ENCODE results near the gene AGPAT1.
A peak's percentile ranks its signal among the peaks of the same experiment; 100 is the strongest.
"Not testable (repeated sequence)": the region's sequence is repeated elsewhere in the genome, so short reads cannot be mapped to it uniquely, and the experiment has no call there.

Gene AGPAT1

GRCh38 chr6:32146687-32147086 lies 29.2 kb downstream of the AGPAT1 start:
- DNase-seq, result no peak

GRCh38 chr6:32146287-32146686 lies 29.6 kb downstream of the AGPAT1 start:
- no peak for DNase-seq

- DNase-seq, result not testable (repeated sequence)
Measured at GRCh38 chr6:32144238-32144637, 31.6 kb downstream of the AGPAT1 start.

- no peak for DNase-seq
Measured at GRCh38 chr6:32140420-32141046, 35.4 kb downstream of the AGPAT1 start.

GRCh38 chr6:32139590-32139989 lies 36.3 kb downstream of the AGPAT1 start:
- no peak for DNase-seq

GRCh38 chr6:32137454-32137853 lies 38.4 kb downstream of the AGPAT1 start:
- DNase-seq, result no peak

GRCh38 chr6:32133786-32134185 lies 42.1 kb downstream of the AGPAT1 start:
- DNase-seq, result no peak

- DNase-seq, result no peak
Measured at GRCh38 chr6:32132110-32132509, 43.8 kb downstream of the AGPAT1 start.

GRCh38 chr6:32131439-32131948 lies 44.4 kb downstream of the AGPAT1 start:
- DNase-seq, result no peak

GRCh38 chr6:32129297-32130088 lies 46.4 kb downstream of the AGPAT1 start:
- no peak for DNase-seq

GRCh38 chr6:32128751-32129296 lies 47.1 kb downstream of the AGPAT1 start:
- no peak for DNase-seq

- peak; percentile 96 to 98 for DNase-seq
Measured at GRCh38 chr6:32127717-32128592, 47.9 kb downstream of the AGPAT1 start, which contains the start of gene ATF6B. Gene ATF6B, minus strand, starts transcription at chr6:32128246. Its CDS starts 39 bp downstream, at chr6:32128207.

- no peak for DNase-seq
Measured at GRCh38 chr6:32127409-32127716, 48.5 kb downstream of the AGPAT1 start.

GRCh38 chr6:32126880-32127279 lies 49.0 kb downstream of the AGPAT1 start:
- no peak for DNase-seq

GRCh38 chr6:32123681-32124080 lies 52.2 kb downstream of the AGPAT1 start:
- DNase-seq, result no peak

GRCh38 chr6:32120573-32121059 lies 55.3 kb downstream of the AGPAT1 start:
- no peak for DNase-seq

GRCh38 chr6:32118782-32119628 lies 56.9 kb downstream of the AGPAT1 start:
- DNase-seq, result peak in 1 of 2 experiments; percentile 71

Data from cerebellar nuclear complex (tissue), 1 donor.